Activated naive CD8-positive, alpha-beta T cell treated with anti-CD3 and anti-CD28 coated beads, Interleukin-2, amount 50 U/mL, for 16 hours (primary cell): Measurements from ENCODE around the gene CDC16.
"Not testable (repeated sequence)": the region's sequence is repeated elsewhere in the genome, so short reads cannot be mapped to it uniquely, and the experiment has no call there.

ENCODE experiments used
- DNase-seq: peaks from one replicate; pipeline ENCODE4 v3.0.0-alpha.2; 2020; ENCODE audit warnings: low read depth, low spot score

Gene CDC16

DNA sequence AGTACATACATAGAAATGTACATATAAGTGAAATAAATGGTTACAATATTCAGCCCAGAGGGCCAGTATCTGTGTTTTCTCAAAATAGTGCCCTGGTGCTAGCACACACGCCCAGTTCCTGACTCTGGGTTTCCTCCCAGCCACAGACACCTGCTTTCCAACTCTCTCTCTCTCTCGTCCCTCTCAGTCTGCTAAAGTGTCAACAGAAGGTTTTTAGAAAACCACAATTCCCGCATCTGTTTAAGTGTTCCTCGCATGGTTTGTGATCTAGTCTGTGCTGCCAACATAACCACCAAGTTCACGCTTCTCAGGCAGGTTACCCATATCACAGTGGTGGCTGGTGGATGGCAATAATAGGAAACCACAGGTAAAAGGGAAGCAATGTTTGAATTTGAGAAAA, 28.9 kb downstream of the CDC16 start:
- no peak for DNase-seq

DNA sequence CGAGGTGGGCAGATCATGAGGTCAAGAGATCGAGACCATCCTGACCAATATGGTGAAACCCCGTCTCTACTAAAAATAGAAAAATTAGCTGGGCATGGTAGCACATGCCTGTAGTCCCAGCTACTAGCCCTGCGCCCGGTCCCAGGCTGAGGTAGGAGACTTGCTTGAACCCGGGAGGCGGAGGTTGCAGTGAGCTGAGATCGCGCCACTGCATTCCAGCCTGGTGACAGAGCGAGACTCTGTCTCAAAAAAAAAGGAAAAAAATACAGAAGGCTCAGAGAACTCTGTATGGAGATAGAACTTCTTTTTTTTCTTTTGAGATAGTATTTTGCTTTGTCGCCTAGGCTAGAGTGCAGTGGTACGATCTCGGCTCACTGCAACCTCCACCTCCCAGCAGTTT, 29.6 kb downstream of the CDC16 start:
- DNase-seq: not testable (repeated sequence)

DNA sequence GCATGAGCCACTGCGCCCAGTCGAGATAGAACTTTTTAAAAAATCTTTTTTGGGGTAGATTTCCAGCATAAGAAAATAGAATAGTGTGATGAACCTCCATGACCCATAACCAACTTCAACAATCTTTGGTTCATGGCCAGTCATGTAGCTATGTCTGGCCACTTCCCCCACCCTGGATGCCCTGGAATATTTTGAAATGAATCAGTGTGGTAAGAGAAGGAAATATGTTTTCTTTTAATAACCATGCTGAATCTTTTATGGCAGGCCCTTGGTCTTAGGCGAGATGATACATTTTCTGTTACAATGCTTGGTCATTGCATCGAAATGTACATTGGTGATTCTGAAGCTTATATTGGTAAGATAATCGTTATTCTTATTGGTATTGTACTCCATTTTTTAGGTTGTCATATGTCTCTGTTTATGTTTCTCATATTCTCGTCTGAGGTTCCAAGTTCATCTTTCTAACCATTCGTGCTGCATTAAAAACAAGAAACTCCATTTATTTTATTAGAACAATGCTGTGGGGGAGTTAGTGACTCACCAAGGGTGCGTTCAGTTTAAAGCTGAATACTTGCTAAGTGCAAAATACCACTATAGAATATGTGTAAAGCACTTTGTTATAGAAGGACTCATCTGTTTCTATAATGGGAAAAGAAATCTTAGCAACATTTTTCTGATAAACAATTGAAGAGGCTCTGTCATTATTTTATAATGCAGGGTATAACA, 30.4 kb downstream of the CDC16 start:
- no peak for DNase-seq

DNA sequence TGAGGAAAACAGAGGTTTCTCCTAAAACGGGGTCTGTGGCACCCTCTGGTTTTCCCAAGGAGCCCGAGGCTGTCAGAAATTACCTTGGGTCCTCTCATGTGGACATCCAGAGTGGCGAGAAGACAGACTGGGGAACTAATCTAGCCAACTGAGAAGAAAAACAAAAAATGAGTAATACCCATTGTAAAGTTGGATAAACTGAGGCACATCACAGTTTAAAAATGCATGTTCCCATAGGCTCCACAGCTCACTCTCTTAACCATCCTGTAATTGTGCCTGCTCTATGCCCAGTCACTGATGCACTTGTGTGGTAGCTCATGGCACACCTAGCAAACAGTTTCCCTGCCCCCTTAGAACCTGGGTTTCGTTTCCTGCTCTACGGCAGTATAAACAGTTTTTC, 31.5 kb downstream of the CDC16 start:
- no peak for DNase-seq

DNA sequence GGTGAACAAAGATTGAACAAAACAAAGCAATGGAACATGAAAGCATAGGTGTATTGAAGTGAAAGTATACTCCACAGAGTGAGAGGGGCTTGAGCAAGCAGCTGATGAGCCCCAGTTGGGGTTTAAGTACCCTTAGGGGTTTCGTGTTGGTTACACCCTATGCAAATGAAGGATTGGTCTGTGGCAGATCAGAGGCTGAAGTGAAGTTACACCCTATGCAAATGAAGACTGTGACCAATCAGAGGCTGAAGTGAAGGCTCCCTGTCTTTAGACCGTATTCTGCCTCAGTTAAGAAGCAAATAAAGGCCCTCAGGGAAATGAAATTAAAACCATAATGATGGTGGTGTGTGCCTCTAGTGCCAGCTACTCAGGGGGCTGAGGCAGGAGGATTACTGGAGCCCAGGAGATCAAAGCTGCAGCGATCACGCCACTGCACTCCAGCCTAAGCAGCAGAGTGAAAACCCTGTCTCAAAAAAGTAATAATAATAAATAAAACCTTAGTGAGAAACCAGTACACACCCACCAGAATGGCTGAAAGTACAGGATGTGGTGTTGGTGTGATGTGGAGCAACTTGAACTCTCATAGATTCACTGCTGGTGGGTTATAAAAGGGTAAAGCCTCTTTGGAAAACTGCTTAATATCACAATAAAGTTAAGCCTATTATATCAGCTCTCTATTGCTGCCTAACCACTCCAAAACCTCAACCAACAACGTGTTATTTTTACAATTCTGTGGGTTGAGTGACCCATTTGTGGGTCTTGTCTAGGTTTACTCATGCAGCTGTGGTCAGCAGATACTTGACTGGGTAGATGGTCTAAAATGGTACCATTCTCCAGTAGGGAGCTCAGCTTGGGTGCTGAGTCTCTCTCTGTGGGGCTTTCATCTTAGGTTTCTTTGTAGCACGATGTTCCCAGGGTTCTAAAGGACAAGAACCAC, 33.9 kb downstream of the CDC16 start:
- no peak for DNase-seq

DNA sequence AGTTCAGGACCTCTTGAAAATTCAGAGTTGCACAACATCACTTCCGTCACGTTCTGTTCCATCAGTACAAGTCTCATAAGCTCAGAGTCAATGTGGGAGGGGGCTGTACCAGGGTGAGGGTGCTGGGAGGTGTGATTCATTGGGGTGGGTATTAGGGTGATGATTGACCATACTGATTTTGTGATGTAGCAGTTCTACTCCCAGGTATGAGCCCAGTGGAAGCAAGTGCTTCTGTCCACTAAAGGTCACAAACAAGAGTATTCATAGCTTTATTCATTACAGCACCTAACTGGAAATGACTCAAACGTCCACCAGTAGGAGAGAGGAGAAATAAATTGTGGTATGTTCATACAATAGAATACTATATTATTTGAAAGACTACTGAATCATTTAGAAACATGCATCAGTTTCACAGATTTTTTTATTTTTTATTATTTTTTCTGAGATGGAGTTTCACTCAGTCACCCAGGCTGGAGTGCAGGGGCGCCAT, 34.6 kb downstream of the CDC16 start:
- DNase-seq: no peak

DNA sequence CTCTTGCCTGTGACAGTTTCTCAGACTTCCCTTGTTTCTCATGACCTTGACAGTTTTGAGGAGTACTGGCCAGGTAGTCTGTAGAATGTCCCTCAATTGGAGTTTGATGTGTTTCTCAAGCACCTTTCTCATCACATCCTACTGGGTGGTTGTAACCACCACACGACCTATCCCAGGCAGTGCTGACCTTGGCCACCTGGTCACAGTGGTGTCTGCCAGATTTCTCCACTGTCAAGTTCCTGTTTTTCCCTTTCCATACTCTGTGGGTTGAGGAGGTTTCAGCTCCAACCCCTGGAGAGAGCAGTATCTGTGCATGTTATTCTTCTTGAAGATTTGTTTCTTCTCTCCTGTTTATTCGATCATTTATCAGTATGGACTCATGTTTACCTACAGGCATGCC, 38.3 kb downstream of the CDC16 start:
- DNase-seq: no peak

DNA sequence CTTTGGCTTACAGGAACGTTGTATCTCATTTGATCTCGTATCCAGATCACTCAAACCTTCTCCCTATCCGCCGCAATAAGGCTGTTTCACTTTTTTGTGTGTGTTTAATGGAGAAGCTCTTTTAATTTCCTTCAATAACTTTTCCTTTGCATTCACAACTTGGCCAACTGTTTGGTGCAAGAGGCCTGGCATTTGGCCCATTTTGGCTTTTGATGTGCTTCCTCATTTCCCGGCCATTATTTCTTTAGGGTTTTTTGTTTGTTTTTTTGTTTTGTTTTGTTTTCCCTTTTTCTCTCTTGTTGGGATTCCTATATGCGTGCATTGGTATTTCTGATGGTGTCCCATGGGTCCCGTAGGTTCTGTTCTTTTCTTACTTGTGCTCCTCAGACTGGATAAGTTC, 40.6 kb downstream of the CDC16 start:
- DNase-seq: no peak

DNA sequence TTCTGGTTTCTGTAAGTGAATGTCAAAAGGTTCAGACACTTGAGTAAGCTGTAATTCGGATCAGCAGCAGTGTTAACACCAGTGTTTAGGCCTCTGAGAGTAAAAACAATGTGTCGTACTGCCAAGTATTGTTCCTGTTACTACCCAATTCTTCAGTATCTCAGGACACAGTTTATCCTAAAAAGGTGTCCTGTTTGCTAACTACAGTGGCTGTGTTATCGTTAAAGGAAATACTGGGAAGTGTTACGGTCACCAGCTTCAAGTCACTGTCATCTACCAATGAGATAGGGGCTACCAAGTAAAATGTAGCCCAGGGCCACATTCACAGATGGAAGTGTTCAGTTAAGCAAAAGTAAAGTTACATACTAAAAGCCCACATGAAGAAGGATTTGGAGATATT, 44.4 kb downstream of the CDC16 start:
- DNase-seq: no peak

DNA sequence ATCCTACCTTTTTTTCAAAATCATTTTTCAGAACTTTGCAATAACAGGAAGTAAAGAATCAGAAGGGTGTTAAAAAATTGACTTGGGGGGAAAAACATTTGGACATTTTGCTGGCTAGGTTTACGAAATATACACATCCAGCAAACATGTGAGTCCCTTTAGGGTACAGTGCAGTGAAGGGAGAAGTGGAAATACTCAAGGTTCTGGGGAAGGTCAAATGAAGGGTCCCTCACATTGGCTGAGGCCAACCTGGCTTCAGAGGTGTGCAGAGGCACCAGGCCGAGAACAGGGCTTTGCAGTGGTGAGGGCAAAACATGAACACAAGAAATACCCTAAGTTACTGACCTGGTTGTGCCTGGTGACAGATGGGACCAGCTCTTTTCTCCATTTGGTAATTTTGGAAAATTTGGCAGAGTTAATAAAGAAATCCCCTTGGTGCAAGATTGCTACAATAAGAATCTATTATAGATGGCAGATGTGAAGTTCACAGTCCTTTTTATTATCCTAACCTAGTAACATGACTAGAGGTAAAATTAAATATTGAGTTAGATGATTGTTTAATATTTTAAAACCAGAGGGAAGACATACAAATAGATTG, 45.2 kb downstream of the CDC16 start:
- DNase-seq: no peak

DNA sequence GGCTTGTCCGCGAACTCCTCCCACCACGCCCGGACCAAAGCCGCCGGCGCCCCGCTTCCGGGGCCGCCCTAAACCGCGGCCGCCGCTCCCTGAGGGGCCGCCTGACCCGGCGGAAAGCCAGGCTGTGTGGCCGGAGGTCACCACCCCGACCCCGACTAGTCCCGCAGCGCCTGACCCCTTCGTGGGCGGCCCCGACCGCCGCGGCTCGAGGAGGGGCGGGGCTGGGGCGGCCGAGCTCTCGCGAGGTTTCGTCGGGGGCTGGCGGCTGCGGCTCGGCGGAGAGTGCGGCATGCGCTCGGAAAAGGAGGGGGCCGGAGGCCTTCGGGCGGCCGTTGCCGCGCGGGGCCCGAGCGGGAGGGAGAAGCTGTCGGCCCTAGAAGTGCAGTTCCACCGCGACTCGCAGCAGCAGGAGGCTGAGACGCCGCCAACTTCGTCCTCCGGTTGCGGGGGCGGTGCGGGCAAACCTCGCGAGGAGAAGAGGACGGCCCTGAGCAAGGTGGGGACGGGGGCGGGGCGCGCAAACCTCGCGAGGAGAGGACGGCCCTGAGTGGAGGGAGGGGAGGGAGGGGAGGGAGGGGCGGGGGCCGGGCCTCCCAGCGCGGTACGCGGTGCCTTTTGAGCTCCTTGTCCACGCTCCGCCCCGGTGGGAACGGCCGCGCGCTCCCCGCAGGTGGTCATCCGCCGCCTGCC, 46.8 kb downstream of the CDC16 start, which contains the start of gene UPF3A:
Gene UPF3A (plus strand): TSS at position 251 of the 690 bp plus-strand sequence. CDS start 39 bp downstream, at position 290.
- peak; percentile 70 for DNase-seq

DNA sequence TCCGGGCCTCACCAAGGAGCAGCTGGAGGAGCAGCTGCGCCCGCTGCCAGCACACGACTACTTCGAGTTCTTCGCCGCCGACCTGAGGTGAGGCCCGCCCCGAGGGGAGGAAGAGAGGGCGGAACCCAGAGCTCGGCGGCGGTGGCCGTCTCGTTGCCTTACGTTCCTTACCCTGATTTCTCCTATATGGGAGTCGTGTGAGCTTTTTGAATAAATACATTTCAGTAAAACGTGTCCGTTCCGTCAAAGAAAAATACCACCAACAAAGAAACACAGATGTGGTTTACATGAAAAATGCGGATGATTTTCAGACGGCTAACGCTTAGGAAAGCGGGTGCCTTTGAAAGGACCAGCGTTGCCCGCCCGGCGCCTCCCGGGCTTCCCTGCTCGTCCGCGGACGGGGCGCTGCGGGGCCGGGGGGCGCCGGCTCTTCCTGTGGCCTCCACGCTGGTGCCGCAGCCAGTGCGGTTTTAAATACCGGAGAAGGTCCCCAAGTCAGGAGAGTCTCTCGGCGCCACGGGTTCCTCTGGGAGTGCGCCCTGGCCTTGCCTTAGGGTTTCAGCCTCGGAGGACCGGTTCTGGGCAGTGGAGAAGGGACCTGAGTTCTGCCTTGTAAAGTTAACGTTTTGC, 47.5 kb downstream of the CDC16 start:
- peak; percentile 30 for DNase-seq

DNA sequence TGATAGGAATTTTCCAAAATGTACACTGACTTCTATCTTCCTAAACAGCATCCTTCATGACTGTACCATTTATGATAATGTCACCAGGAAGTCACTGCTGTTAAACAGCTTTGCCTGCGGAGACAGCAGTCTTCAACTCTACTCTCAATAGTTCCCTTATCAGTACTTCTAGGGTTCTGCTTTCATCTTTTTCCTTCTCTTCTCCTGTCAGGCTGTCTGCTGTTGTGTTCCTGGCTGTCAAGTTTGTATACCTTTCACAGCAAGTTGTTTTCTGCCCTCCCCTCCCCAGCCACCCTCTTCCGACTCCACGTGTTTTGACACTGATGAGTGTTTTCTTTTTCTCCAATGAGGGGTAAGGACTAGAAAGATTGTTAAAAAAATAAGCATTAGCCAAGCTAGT, 48.9 kb downstream of the CDC16 start:
- DNase-seq: no peak

DNA sequence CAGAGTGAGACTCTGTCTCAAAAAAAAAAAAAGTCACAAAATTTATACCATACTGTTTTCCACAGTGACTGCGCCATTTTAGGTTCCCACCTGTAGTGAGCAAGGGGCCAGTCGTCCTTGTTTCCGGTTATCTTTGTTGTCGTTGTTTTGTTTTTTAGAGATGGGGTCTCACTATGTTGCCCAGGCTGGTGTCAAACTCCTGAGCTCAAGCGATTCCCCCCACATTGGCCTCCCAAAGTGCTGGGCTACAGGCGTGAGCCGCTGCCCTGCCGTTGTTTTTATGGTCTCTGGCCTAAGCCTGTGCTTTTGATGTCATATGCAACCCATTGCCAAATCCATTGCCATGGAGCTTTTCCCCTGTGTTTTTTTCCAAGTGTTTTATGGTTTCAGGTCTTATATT, 50.0 kb downstream of the CDC16 start:
- no peak for DNase-seq

DNA sequence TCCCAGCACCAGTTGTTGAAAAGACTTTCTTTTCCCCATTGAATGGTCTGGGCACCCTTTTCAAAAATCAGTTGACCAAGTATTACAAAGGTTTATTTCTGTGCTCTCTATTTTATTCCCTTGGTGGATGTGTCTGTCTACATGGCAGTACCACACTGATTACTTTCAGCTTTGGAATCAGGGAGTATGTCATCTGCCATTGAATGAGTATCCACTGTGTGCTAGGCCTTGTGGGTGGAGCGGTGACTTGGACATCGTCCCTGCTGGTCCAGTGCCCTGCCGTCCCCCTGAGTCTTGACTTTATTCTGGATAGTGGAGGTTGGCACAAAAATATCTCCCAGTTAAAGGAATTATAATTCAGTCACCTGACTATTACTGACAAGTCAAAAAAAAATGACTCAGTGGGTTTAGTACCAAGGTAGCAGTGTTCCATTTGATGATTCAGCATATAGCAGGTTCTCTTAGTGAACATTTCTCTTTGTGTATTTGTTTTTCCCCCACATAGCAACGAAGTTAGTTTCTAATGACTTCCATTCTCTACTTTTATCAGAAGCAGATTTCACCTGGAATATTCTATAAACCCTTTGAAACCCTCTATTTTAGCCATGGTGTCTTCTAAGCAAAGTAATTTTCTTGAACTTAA, 50.6 kb downstream of the CDC16 start:
- DNase-seq: no peak

DNA sequence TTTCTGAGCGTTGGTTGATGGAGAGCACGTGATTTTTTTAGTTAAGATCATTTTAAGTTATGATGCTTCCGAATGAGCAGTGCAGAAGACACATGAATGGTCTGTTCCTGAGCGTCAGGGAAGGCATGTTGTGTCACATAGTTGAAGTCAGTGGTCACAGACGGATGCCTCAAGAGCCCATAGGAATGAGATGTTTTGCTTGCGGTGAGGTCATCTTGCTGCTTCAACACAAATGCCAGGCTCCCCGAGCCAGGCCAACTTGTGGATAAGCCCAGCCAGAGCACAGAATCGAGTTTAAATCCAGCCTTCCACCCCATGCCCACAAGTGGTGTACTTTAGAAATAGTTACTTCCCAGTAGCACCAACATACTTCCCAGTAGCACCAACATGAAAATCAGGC, 52.1 kb downstream of the CDC16 start:
- DNase-seq: no peak

DNA sequence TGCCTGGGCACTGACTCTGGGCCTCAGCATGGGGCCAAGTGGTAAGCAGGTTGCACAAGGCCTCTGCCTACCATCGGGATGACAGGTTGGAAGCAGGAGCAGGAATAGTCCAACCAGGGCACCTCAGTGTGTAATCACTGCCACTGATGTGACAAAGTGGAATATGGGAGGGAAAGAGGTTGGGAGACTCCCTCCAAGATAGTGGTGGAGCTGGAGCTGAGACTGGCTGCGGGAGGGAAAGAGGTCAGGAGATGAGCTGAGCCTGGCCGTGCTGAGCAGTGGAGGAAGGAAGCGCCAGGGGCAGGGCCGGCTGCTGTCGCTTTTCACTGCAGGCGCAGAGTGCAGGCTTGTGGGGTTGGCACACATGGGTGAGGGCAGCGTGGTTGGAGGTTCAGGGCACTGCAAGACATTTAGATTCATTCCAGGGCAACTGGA, 53.5 kb downstream of the CDC16 start:
- DNase-seq: no peak

DNA sequence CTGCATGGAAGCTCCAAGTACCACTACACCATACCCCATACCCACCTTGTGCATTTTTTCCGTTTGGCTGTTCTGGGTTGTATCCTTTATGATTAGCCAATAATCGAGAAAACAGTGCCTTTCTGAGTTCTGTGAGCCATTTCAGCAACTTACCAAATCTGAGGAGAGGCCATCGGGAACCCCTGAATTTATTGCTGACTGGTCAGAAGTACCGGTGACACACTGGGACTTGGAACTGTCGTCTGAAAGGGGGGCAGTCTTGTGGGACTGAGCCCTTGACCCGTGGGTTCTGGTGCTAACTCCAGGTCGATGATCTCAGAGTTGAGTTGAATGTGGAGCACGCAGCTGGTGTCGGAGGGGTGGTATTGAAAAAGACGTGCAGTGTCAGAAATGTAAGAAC, 61.8 kb downstream of the CDC16 start:
- no peak for DNase-seq

DNA sequence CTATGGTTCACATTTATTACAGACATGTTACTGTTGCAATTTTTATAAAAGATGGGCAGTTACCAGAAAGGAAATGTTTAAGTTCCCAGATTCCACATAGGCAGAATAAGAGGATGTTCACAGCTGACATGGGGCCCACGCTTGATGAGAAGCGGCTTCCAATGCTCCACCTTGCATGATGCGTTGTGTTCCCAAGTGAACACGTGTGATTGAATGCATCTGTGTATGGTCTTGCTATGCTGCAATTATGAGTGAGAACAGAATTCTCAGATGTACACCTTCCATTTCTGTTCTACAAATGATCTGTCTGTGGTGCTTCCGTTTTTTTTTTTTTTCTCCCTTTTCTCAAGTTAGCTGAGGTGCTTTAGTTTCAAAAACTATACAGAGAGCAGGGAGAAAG, 62.2 kb downstream of the CDC16 start:
- DNase-seq: no peak

DNA sequence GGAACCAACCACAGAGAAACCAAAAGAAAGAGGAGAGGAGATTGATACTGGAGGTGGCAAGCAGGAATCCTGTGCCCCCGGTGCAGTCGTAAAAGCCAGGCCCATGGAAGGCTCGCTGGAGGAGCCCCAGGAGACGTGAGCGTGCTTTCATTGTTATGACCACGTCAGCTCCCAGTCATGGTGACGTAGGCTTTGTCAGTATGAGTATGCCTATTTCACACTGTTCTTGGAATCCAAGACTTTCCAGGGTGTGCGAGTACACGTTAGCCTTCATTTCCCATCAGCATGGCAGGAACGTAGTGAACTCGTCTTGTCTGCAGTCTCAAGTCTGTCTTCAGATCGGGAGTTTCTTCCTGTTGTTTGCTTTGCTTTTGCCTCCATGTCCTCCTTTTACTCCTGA, 64.2 kb downstream of the CDC16 start:
- no peak for DNase-seq
